H9 (cell line): ENCODE data around the gene TMCC2. TPM values are rescaled to one million over a fixed set of nuclear protein-coding genes. Genes with fewer than 3 reads are reported as not detected.
A peak's percentile ranks its signal among the peaks of the same experiment; 100 is the strongest.

Experiments
- DNase-seq: peaks from one replicate; pipeline ENCODE4 v3.0.0-alpha.2; 2017
- H2AFZ ChIP-seq: one replicate; pipeline ENCODE4 v1.6.1; 2013; ENCODE audit warnings: mild to moderate bottlenecking, low read length, control low read depth, moderate library complexity
- H2AK5ac ChIP-seq: 2 replicates; pipeline ENCODE4 v1.6.1; 2013; ENCODE audit warnings: low read length, control low read depth, mixed read lengths; ENCODE audit not compliant: insufficient read length
- H2BK120ac ChIP-seq: one replicate; pipeline ENCODE4 v1.6.1; 2013; ENCODE audit warnings: low read depth, mild to moderate bottlenecking, low read length, control low read depth, inconsistent platforms; ENCODE audit not compliant: poor library complexity, severe bottlenecking
- H2BK12ac ChIP-seq: 2 replicates; pipeline ENCODE4 v1.6.1; 2013; ENCODE audit warnings: low read length, control low read depth, mixed read lengths, low read depth; ENCODE audit not compliant: insufficient read length
- H2BK15ac ChIP-seq: 2 replicates; pipeline ENCODE4 v1.6.1; 2013; ENCODE audit warnings: low read depth, low read length, control low read depth
- H2BK20ac ChIP-seq: one replicate; pipeline ENCODE4 v1.6.1; 2013; ENCODE audit warnings: low read depth, mild to moderate bottlenecking, low read length, control low read depth, inconsistent platforms; ENCODE audit not compliant: poor library complexity, severe bottlenecking
- H2BK5ac ChIP-seq: 2 replicates; pipeline ENCODE4 v1.6.1; 2013; ENCODE audit warnings: low read length, control low read depth, mixed read lengths; ENCODE audit not compliant: insufficient read length
- H3K14ac ChIP-seq: 2 replicates; pipeline ENCODE4 v1.6.1; 2013; ENCODE audit warnings: low read length, control low read depth; ENCODE audit not compliant: insufficient read depth
- H3K18ac ChIP-seq: 2 replicates; pipeline ENCODE4 v1.6.1; 2013; ENCODE audit warnings: low read depth, mild to moderate bottlenecking, mixed read lengths, low read length, control low read depth; ENCODE audit not compliant: insufficient read length
- H3K23ac ChIP-seq: 2 replicates; pipeline ENCODE4 v1.6.1; 2013; ENCODE audit warnings: low read length, control low read depth, mixed read lengths, low read depth; ENCODE audit not compliant: insufficient read length
- H3K23me2 ChIP-seq: 2 replicates; pipeline ENCODE4 v1.6.1; 2013; ENCODE audit warnings: low read depth, mild to moderate bottlenecking, mixed read lengths, low read length, control low read depth; ENCODE audit not compliant: insufficient read length, poor library complexity, severe bottlenecking
- H3K27ac ChIP-seq: 2 replicates; pipeline ENCODE4 v1.5.1; 2013; ENCODE audit warnings: low read length, control low read depth, mixed read lengths, low read depth; ENCODE audit not compliant: insufficient read length
- H3K27me3 ChIP-seq: 2 replicates; pipeline ENCODE4 v1.6.1; 2013; ENCODE audit warnings: low read length, control low read depth, inconsistent platforms; ENCODE audit not compliant: insufficient read depth
- H3K4ac ChIP-seq: 2 replicates; pipeline ENCODE4 v1.6.1; 2013; ENCODE audit warnings: low read depth, mild to moderate bottlenecking, control low read depth, inconsistent platforms, low read length, moderate library complexity
- H3K4me1 ChIP-seq: 2 replicates; pipeline ENCODE4 v1.6.1; 2013; ENCODE audit warnings: low read length, control low read depth, inconsistent platforms; ENCODE audit not compliant: insufficient read depth
- H3K4me2 ChIP-seq: 2 replicates; pipeline ENCODE4 v1.6.1; 2013; ENCODE audit warnings: low read length, control low read depth, mixed read lengths; ENCODE audit not compliant: insufficient read length, insufficient read depth
- H3K56ac ChIP-seq: 2 replicates; pipeline ENCODE4 v1.6.1; 2013; ENCODE audit warnings: low read depth, mild to moderate bottlenecking, mixed read lengths, low read length, control low read depth; ENCODE audit not compliant: insufficient read length
- H3K79me1 ChIP-seq: 2 replicates; pipeline ENCODE4 v1.6.1; 2013; ENCODE audit warnings: low read depth, mild to moderate bottlenecking, moderate library complexity, low read length, control low read depth, inconsistent platforms; ENCODE audit not compliant: insufficient read depth, poor library complexity, severe bottlenecking
- H3K79me2 ChIP-seq: 2 replicates; pipeline ENCODE4 v1.6.1; 2013; ENCODE audit warnings: low read length, control low read depth, inconsistent platforms; ENCODE audit not compliant: insufficient read depth
- H3K9ac ChIP-seq: 2 replicates; pipeline ENCODE4 v1.6.1; 2013; ENCODE audit warnings: low read length, control low read depth, mixed read lengths; ENCODE audit not compliant: insufficient read length; ENCODE audit errors: extremely low read depth
- H3K9me3 ChIP-seq: one replicate; pipeline ENCODE4 v1.6.1; 2013; ENCODE audit warnings: low read depth, low read length, inconsistent platforms; ENCODE audit not compliant: control insufficient read depth
- H3T11ph ChIP-seq: one replicate; pipeline ENCODE4 v1.6.1; 2013; ENCODE audit warnings: mild to moderate bottlenecking, low read length, control low read depth, inconsistent platforms
- H4K20me1 ChIP-seq: one replicate; pipeline ENCODE4 v1.6.1; 2013; ENCODE audit not compliant: control insufficient read depth, insufficient read length, insufficient read depth
- H4K5ac ChIP-seq: 2 replicates; pipeline ENCODE4 v1.6.1; 2013; ENCODE audit warnings: low read depth, mild to moderate bottlenecking, mixed read lengths, low read length, control low read depth; ENCODE audit not compliant: insufficient read length
- H4K8ac ChIP-seq: replicated peaks from 2 replicates; pipeline ENCODE4 v1.6.1; 2013; ENCODE audit warnings: low read length, control low read depth, mixed read lengths, low read depth; ENCODE audit not compliant: insufficient read length
- H4K91ac ChIP-seq: 2 replicates; pipeline ENCODE4 v1.6.1; 2013; ENCODE audit warnings: low read depth, mild to moderate bottlenecking, moderate library complexity, mixed read lengths, low read length, control low read depth; ENCODE audit not compliant: insufficient read length
- H3K27ac Mint-ChIP-seq, 3 experiments: 2 replicates in 2 of 3; 3 replicates in 1 of 3; pipeline ENCODE4 v1.8.0; 2020 to 2021; ENCODE audit warnings: mixed read lengths in 3 of 3, mild to moderate bottlenecking in 1 of 3, moderate library complexity in 1 of 3
- H3K27me3 Mint-ChIP-seq: 2 replicates; pipeline ENCODE4 v1.8.0; 2021; ENCODE audit warnings: low read depth, mild to moderate bottlenecking, moderate library complexity, mixed read lengths
- H3K36me3 Mint-ChIP-seq, 3 experiments: 2 replicates in 2 of 3; 3 replicates in 1 of 3; pipeline ENCODE4 v1.8.0; 2020 to 2021; ENCODE audit warnings: low read depth in 3 of 3, mixed read lengths in 3 of 3; ENCODE audit not compliant: insufficient read depth in 1 of 3
- H3K4me1 Mint-ChIP-seq, 2 experiments: 2 replicates each; pipeline ENCODE4 v1.8.0; 2020; ENCODE audit warnings: mixed read lengths in 2 of 2
- H3K4me3 Mint-ChIP-seq, 2 experiments: 2 replicates in 1 of 2; 3 replicates in 1 of 2; pipeline ENCODE4 v1.8.0; 2020 to 2021; ENCODE audit warnings: mild to moderate bottlenecking in 2 of 2, mixed read lengths in 2 of 2, moderate library complexity in 1 of 2
- H3K9me3 Mint-ChIP-seq, 2 experiments: 2 replicates in 1 of 2; 3 replicates in 1 of 2; pipeline ENCODE4 v1.8.0; 2020; ENCODE audit warnings: mild to moderate bottlenecking in 2 of 2, mixed read lengths in 2 of 2, moderate library complexity in 1 of 2
- CTCF ChIP-seq: fragments of 200-600 bp; sonication (generic); conservative IDR thresholded peaks from 3 replicates; pipeline ENCODE4 v1.8.0; 2021; ENCODE audit warnings: antibody characterized with exemption, mild to moderate bottlenecking
- WGBS: extraction: QIAGEN DNeasy Blood & Tissue Kit; methylation state at CpG from one replicate; pipeline ENCODE4 v1.1.7; 2013; ENCODE audit warnings: missing lambda C conversion rate, low lambda C conversion rate, mixed read lengths; ENCODE audit not compliant: insufficient read length; ENCODE audit errors: extremely low coverage; 5-methylcytosine and 5-hydroxymethylcytosine counted together
- total RNA-seq: library from RNA; stranded (reverse); gene quantifications from 2 replicates; pipeline ENCODE4 v1.2.1, GENCODE V29; 2021

The TMCC2 gene
- total RNA-seq, 1 experiment from 2014 or later = 11.7 TPM

- H3K23ac ChIP-seq = no peak overlapping the region
- H2BK15ac ChIP-seq = no peak overlapping the region
- no peaks in the 10 kb centered on the region; a peak in 3 of 7 replicates for H3K36me3 Mint-ChIP-seq
- H4K91ac ChIP-seq = no peak overlapping the region
- H2BK20ac ChIP-seq = no peak overlapping the region
- H3K23me2 ChIP-seq = no peaks in the 10 kb centered on the region
- peaks cover 21% of the 10 kb centered on the region; the same call in 1 of the 2 replicates for H3K4me1 ChIP-seq
- no peak overlapping the region for H3K18ac ChIP-seq
- DNase-seq = no peak
- H3K79me2 ChIP-seq = peaks cover 3% of the 10 kb centered on the region; the same call in 1 of the 2 replicates
- H3K4me2 ChIP-seq = peak overlapping the region; percentile 11
- no peaks in the 10 kb centered on the region for H3K9me3 ChIP-seq
- no peak overlapping the region for H3K14ac ChIP-seq
- no peak overlapping the region for H2BK12ac ChIP-seq
- H4K8ac ChIP-seq = no peak overlapping the region
- no peak overlapping the region for H4K5ac ChIP-seq
- WGBS = no CpG with 5 or more reads among the region's 9 CpGs
- H2BK120ac ChIP-seq = no peak overlapping the region
- H3K27me3 Mint-ChIP-seq = no peaks in the 10 kb centered on the region
- no peak overlapping the region for H2AK5ac ChIP-seq
- H3K79me1 ChIP-seq = peaks cover 4% of the 10 kb centered on the region
- no peak overlapping the region for H2BK5ac ChIP-seq
- no peaks in the 10 kb centered on the region for H3K9me3 Mint-ChIP-seq
- peak overlapping the region in 1 of 2 experiments; percentile 70; a peak in 4 of 5 replicates for H3K4me3 Mint-ChIP-seq
- no peak overlapping the region for H3T11ph ChIP-seq
- H3K27ac ChIP-seq = no peak overlapping the region
- H3K27me3 ChIP-seq = no peaks in the 10 kb centered on the region
- no peak overlapping the region for H3K56ac ChIP-seq
- H3K4me1 Mint-ChIP-seq = peaks cover 70 to 76% of the 10 kb centered on the region in 2 experiments
- H3K4ac ChIP-seq = no peak overlapping the region
- no peak for TF ChIP-seq CTCF
- H4K20me1 ChIP-seq = no peaks in the 10 kb centered on the region
- H2AFZ ChIP-seq = no peak overlapping the region
- H3K27ac Mint-ChIP-seq = peak overlapping the region in 2 of 3 experiments; percentile 6 to 70; a peak in 3 of 7 replicates
- H3K9ac ChIP-seq = no peak overlapping the region
Observed at GRCh38 chr1:205190845-205191577, 36.7 kb upstream of the TMCC2 start.
